ENCODE data around the gene C1QL3.
A peak's percentile ranks its signal among the peaks of the same experiment; 100 is the strongest.

The C1QL3 gene

GRCh38 chr10:16521311-16522016 lies at the start of gene C1QL3:
Gene C1QL3 (minus strand): TSS chr10:16521879. CDS start chr10:16521065, 814 bp downstream.
- no peak for TF ChIP-seq JUND (IDR thresholded peaks at IDR 0.05; ENCODE audit: low read depth)
- in situ Hi-C loops (cut with HindIII; ENCODE audit: low pct_unique_long_range_greater_than_20kb, low sequenced_read_pairs), result no loop called here
- DNase-seq (ENCODE audit: low read depth in 1 of 2, low spot score in 1 of 2), result no peak

- no peak for TF ChIP-seq JUND (IDR thresholded peaks at IDR 0.05; ENCODE audit: low read depth)
- DNase-seq (ENCODE audit: low read depth in 1 of 2, low spot score in 1 of 2), result no peak
- in situ Hi-C loops (cut with HindIII; ENCODE audit: low pct_unique_long_range_greater_than_20kb, low sequenced_read_pairs), result no loop called here
Observed at GRCh38 chr10:16570731-16571130, 49.1 kb upstream of the C1QL3 start.

GRCh38 chr10:16566202-16566805 lies 44.6 kb upstream of the C1QL3 start:
- TF ChIP-seq JUND (IDR thresholded peaks at IDR 0.05; ENCODE audit: low read depth), result no peak
- in situ Hi-C loops (cut with HindIII; ENCODE audit: low pct_unique_long_range_greater_than_20kb, low sequenced_read_pairs), result no loop called here
- no peak for DNase-seq (ENCODE audit: low read depth in 1 of 2, low spot score in 1 of 2)

DNA sequence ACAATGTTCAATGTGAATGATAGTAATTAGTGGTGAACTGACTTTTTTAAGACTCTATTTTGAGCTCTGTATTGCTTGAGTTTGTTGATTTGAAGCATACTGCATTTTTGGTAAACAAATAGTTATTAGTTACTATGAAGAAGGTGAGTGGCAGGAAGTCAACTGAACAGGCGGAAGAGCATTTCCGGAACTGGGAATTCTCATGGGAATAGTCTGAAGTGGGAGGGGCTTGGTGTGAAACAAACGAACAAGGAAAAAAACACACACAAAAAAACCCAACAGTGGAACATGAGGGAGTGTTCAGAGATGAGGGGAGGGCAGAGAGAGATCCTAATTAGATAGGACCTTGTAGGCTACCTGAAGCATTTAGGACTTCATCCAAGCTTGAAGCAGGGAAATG lies 43.9 kb upstream of the C1QL3 start:
- no peak for DNase-seq (ENCODE audit: low read depth in 1 of 2, low spot score in 1 of 2)
- in situ Hi-C loops (cut with HindIII; ENCODE audit: low pct_unique_long_range_greater_than_20kb, low sequenced_read_pairs), result no loop called here
- TF ChIP-seq JUND (IDR thresholded peaks at IDR 0.05; ENCODE audit: low read depth), result no peak

GRCh38 chr10:16562891-16563290 lies 41.2 kb upstream of the C1QL3 start:
- DNase-seq (ENCODE audit: low read depth in 1 of 2, low spot score in 1 of 2), result no peak
- in situ Hi-C loops (cut with HindIII; ENCODE audit: low pct_unique_long_range_greater_than_20kb, low sequenced_read_pairs), result no loop called here
- TF ChIP-seq JUND (IDR thresholded peaks at IDR 0.05; ENCODE audit: low read depth), result no peak

DNA sequence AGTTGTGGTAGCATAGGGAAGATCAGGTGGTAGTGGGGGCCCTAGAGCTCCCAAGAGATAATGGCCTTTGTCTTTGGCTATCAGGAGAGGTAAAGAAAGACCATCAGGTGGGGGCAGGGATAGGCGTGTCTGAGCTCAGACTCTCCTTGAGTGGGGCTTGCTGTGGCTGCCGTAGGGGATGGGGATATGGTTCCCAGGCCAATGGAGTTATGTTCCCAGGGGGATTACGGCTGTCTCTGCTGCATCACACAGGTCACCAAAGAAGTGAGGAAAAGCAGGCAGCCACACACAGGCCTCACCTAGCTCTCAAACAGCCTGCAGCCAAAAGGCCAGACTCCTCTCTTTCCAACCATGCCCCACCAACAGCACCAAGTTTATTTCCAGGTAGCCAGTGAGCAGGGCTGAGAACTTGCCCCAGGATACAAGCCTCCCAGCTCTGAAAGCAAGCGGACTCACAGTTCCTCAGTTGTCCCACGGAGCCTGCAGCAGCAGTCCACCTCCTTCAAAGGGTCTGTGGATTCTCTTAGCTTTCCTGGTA lies 37.6 kb upstream of the C1QL3 start:
- no peak for TF ChIP-seq JUND (IDR thresholded peaks at IDR 0.05; ENCODE audit: low read depth)
- DNase-seq (ENCODE audit: low read depth in 1 of 2, low spot score in 1 of 2), result no peak
- in situ Hi-C loops (cut with HindIII; ENCODE audit: low pct_unique_long_range_greater_than_20kb, low sequenced_read_pairs), result no loop called here

DNA sequence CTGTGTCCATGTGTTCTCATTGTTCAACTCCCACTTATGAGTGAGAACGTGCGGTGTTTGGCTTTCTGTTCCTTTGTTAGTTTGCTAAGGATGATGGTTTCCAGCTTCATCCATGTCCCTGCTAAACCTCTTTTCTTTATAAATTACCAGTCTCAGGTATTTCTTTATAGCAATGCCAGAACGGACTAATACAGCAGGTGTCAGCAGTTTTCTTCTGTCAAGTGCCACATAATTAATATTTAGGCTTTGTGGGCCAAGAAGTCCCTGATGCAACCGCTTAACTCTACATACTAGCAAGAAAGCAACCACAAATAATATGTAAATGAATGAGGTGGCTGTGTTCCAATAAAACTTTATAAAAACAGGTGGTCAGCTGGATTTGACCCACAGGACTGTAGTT lies 26.3 kb upstream of the C1QL3 start:
- in situ Hi-C loops (cut with HindIII; ENCODE audit: low pct_unique_long_range_greater_than_20kb, low sequenced_read_pairs), result no loop called here
- no peak for TF ChIP-seq JUND (IDR thresholded peaks at IDR 0.05; ENCODE audit: low read depth)
- DNase-seq (ENCODE audit: low read depth in 1 of 2, low spot score in 1 of 2), result no peak

- in situ Hi-C loops (cut with HindIII; ENCODE audit: low pct_unique_long_range_greater_than_20kb, low sequenced_read_pairs), result no loop called here
- TF ChIP-seq JUND (IDR thresholded peaks at IDR 0.05; ENCODE audit: low read depth), result no peak
- DNase-seq (ENCODE audit: low read depth in 1 of 2, low spot score in 1 of 2), result peak; percentile 62 to 77
Observed at GRCh38 chr10:16545116-16545736, 23.5 kb upstream of the C1QL3 start.

- TF ChIP-seq JUND (IDR thresholded peaks at IDR 0.05; ENCODE audit: low read depth), result no peak
- in situ Hi-C loops (cut with HindIII; ENCODE audit: low pct_unique_long_range_greater_than_20kb, low sequenced_read_pairs), result no loop called here
- no peak for DNase-seq (ENCODE audit: low read depth in 1 of 2, low spot score in 1 of 2)
Observed at GRCh38 chr10:16544591-16544990, 22.9 kb upstream of the C1QL3 start.

DNA sequence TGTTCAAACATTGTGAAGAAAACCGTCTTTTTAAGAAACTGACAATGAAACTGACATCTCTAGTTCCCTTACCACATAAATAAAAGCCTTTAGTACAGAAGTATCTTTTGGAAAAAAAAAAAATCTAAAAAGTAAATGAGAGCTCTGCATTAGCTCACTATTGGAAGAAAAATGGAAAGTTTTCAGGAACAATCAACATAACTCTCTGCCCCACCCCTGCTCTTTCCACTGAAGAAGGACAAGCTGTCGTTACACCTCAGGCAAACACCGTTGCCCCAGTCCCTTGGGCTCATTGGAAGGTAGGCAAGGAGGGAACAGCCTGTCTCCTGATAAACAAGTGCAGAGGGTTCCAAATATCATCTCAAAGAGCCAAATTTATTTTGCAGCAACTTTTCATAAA lies 22.4 kb upstream of the C1QL3 start:
- no peak for TF ChIP-seq JUND (IDR thresholded peaks at IDR 0.05; ENCODE audit: low read depth)
- DNase-seq (ENCODE audit: low read depth in 1 of 2, low spot score in 1 of 2), result no peak
- in situ Hi-C loops (cut with HindIII; ENCODE audit: low pct_unique_long_range_greater_than_20kb, low sequenced_read_pairs), result no loop called here

GRCh38 chr10:16536155-16536554 lies 14.5 kb upstream of the C1QL3 start:
- in situ Hi-C loops (cut with HindIII; ENCODE audit: low pct_unique_long_range_greater_than_20kb, low sequenced_read_pairs), result no loop called here
- DNase-seq (ENCODE audit: low read depth in 1 of 2, low spot score in 1 of 2), result no peak
- TF ChIP-seq JUND (IDR thresholded peaks at IDR 0.05; ENCODE audit: low read depth), result no peak

DNA sequence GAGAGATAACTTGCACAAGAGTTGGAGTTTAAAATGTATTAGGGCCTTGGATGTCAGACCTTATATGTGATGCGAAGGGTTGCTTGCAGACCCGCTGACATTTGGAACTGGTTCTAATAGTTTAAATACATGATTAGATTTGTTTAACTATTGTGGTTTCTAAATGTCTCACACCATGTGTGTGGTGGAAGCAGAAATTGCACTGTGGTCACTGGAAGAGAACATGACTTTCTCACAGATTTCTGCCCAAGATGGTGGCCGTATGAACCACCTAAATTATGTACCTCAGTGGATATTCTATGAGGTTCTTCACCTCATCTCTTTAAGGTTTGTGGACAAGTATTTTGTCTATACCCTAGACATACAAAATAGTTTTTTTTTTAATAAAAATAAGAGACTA lies 8.2 kb upstream of the C1QL3 start:
- TF ChIP-seq JUND (IDR thresholded peaks at IDR 0.05; ENCODE audit: low read depth), result no peak
- in situ Hi-C loops (cut with HindIII; ENCODE audit: low pct_unique_long_range_greater_than_20kb, low sequenced_read_pairs), result no loop called here

GRCh38 chr10:16527452-16527851 lies 5.8 kb upstream of the C1QL3 start:
- no peak for DNase-seq (ENCODE audit: low read depth in 1 of 2, low spot score in 1 of 2)
- TF ChIP-seq JUND (IDR thresholded peaks at IDR 0.05; ENCODE audit: low read depth), result no peak

More for the DNA sequence above, 8.2 kb upstream of the C1QL3 start:
- no peak for DNase-seq (ENCODE audit: low read depth in 1 of 2, low spot score in 1 of 2)

More at GRCh38 chr10:16527452-16527851, 5.8 kb upstream of the C1QL3 start:
- in situ Hi-C loops (cut with HindIII; ENCODE audit: low pct_unique_long_range_greater_than_20kb, low sequenced_read_pairs), result no loop called here

Data from T47D (cell line).